H1 (cell line): Measurements from ENCODE around the gene DACT1. TPM values are rescaled to one million over a fixed set of nuclear protein-coding genes. Genes with fewer than 3 reads are reported as not detected.

Experiments used
- CTCF ChIA-PET: fragments of 300-600 bp; sonication (Branson Sonifier 250); formaldehyde crosslinking; loops from one replicate; lab custom pipeline; 2021; ENCODE audit not compliant: partially characterized antibody; lab: Charles Lee
- POLR2A ChIA-PET: fragments of 300-600 bp; sonication (Branson Sonifier 250); formaldehyde crosslinking; loops from one replicate; lab custom pipeline; 2021; ENCODE audit warnings: inconsistent platforms; ENCODE audit not compliant: partially characterized antibody; lab: Charles Lee
- DNase-seq, 2 experiments: peaks; one replicate each; pipeline versions ENCODE4 v3.0.0 to v3.0.0-alpha.2; 2010 to 2022; ENCODE audit warnings: low spot score in 2 of 2, low read depth in 1 of 2, mixed read lengths in 1 of 2
- FAIRE-seq: peaks from 2 replicates; lab custom pipeline; 2011; peaks lifted over from hg19 to GRCh38; lab: Jason Lieb, UNC
- H2AFZ ChIP-seq: 2 replicates; pipeline ENCODE4 v1.8.1; 2012; ENCODE audit warnings: low read length, inconsistent platforms
- H2AK5ac ChIP-seq: 2 replicates; pipeline ENCODE4 v1.6.1; 2013; ENCODE audit warnings: low read depth, low read length
- H2BK120ac ChIP-seq: replicated peaks from 2 replicates; pipeline ENCODE3; 2013; ENCODE audit warnings: low read depth, low read length, inconsistent platforms
- H2BK12ac ChIP-seq: 2 replicates; pipeline ENCODE4 v1.6.1; 2013; ENCODE audit warnings: low read depth, low read length
- H2BK15ac ChIP-seq: 2 replicates; pipeline ENCODE4 v1.6.1; 2013; ENCODE audit warnings: low read length
- H2BK20ac ChIP-seq: 2 replicates; pipeline ENCODE4 v1.6.1; 2013; ENCODE audit warnings: low read length
- H2BK5ac ChIP-seq: 2 replicates; pipeline ENCODE4 v1.6.1; 2013; ENCODE audit warnings: low read depth, low read length
- H3K14ac ChIP-seq: 2 replicates; pipeline ENCODE4 v1.6.1; 2013; ENCODE audit warnings: inconsistent platforms; ENCODE audit not compliant: insufficient read length
- H3K18ac ChIP-seq: 2 replicates; pipeline ENCODE4 v1.6.1; 2013; ENCODE audit warnings: low read length; ENCODE audit errors: extremely low read depth
- H3K23ac ChIP-seq: 2 replicates; pipeline ENCODE4 v1.6.1; 2013; ENCODE audit warnings: inconsistent platforms; ENCODE audit not compliant: insufficient read length
- H3K23me2 ChIP-seq: 2 replicates; pipeline ENCODE4 v1.6.1; 2013; ENCODE audit warnings: low read depth, low read length
- H3K27ac ChIP-seq: 2 replicates; pipeline ENCODE4 v1.6.1; 2011; ENCODE audit warnings: low read depth, low read length, inconsistent platforms
- H3K27me3 ChIP-seq, 4 experiments: replicated peaks in 1 of 4; 1 replicate in 1 of 4; 2 replicates in 3 of 4; pipeline versions ENCODE4 v1.6.1 to v1.8.1; 2011 to 2013; ENCODE audit warnings: low read length in 3 of 4, mild to moderate bottlenecking in 3 of 4, inconsistent platforms in 2 of 4, mixed read lengths in 2 of 4, moderate library complexity in 1 of 4; ENCODE audit not compliant: control insufficient read depth in 3 of 4, insufficient read depth in 3 of 4; ENCODE audit errors: extremely low read depth in 1 of 4
- H3K36me3 ChIP-seq, 4 experiments: 2 replicates each; pipeline versions ENCODE4 v1.6.1 to v1.8.1; 2011 to 2013; ENCODE audit warnings: mild to moderate bottlenecking in 4 of 4, low read length in 3 of 4, moderate library complexity in 2 of 4, control low read depth in 1 of 4, inconsistent platforms in 1 of 4; ENCODE audit not compliant: insufficient read depth in 4 of 4, control insufficient read depth in 2 of 4
- H3K4ac ChIP-seq: replicated peaks from 2 replicates; pipeline ENCODE3; 2013; ENCODE audit warnings: low read length, low read depth, mixed read lengths, inconsistent platforms; ENCODE audit not compliant: insufficient read length
- H3K4me1 ChIP-seq, 4 experiments: replicated peaks in 1 of 4; 1 replicate in 1 of 4; 2 replicates in 3 of 4; pipeline versions ENCODE4 v1.6.1 to v1.8.1; 2011 to 2013; ENCODE audit warnings: low read length in 3 of 4, inconsistent platforms in 2 of 4, mixed read lengths in 1 of 4; ENCODE audit not compliant: insufficient read depth in 4 of 4, control insufficient read depth in 3 of 4
- H3K4me2 ChIP-seq, 2 experiments: 2 replicates each; pipeline versions ENCODE4 v1.6.1 to v1.8.1; 2011 to 2013; ENCODE audit warnings: low read depth in 2 of 2, low read length in 2 of 2, control low read depth in 1 of 2, inconsistent platforms in 1 of 2, mild to moderate bottlenecking in 1 of 2; ENCODE audit not compliant: insufficient read depth in 1 of 2
- H3K4me3 ChIP-seq, 4 experiments: fragments of 200-600, 300-600 bp in 1 of 4; sonication (generic), shearing (Covaris generic), sonication (Bioruptor Twin) in 1 of 4; 2 replicates each; pipeline versions ENCODE4 v1.5.1 to v1.8.1; 2011 to 2016; ENCODE audit warnings: low read length in 4 of 4, low read depth in 3 of 4, control low read depth in 2 of 4, inconsistent platforms in 2 of 4, mild to moderate bottlenecking in 2 of 4, mixed read lengths in 1 of 4, moderate library complexity in 1 of 4; ENCODE audit not compliant: insufficient read depth in 2 of 4; ENCODE audit errors: extremely low read depth in 1 of 4
- H3K56ac ChIP-seq: replicated peaks from 2 replicates; pipeline ENCODE3; 2013; ENCODE audit warnings: low read depth, mild to moderate bottlenecking, mixed read lengths, low read length, inconsistent platforms; ENCODE audit not compliant: insufficient read length
- H3K79me1 ChIP-seq: 2 replicates; pipeline ENCODE4 v1.6.1; 2013; ENCODE audit warnings: low read depth, low read length, control low read depth
- H3K79me2 ChIP-seq, 2 experiments: 2 replicates each; pipeline versions ENCODE4 v1.6.1 to v1.8.1; 2012 to 2013; ENCODE audit warnings: low read length in 2 of 2, mild to moderate bottlenecking in 2 of 2, inconsistent platforms in 1 of 2; ENCODE audit not compliant: insufficient read depth in 2 of 2, control insufficient read depth in 1 of 2
- H3K9ac ChIP-seq, 4 experiments: replicated peaks in 1 of 4; 1 replicate in 1 of 4; 2 replicates in 3 of 4; pipeline versions ENCODE4 v1.6.1 to v1.8.1; 2011 to 2013; ENCODE audit warnings: low read depth in 3 of 4, low read length in 3 of 4, control low read depth in 2 of 4, mild to moderate bottlenecking in 2 of 4, moderate library complexity in 2 of 4, inconsistent platforms in 1 of 4; ENCODE audit errors: extremely low read depth in 1 of 4
- H3K9me3 ChIP-seq, 2 experiments: 2 replicates each; pipeline versions ENCODE4 v1.6.1 to v1.8.1; 2012 to 2013; ENCODE audit warnings: mild to moderate bottlenecking in 2 of 2, moderate library complexity in 2 of 2, control low read depth in 1 of 2, inconsistent platforms in 1 of 2, low read depth in 1 of 2, low read length in 1 of 2, mixed read lengths in 1 of 2; ENCODE audit not compliant: insufficient read depth in 2 of 2
- H4K20me1 ChIP-seq, 2 experiments: replicated peaks in 1 of 2; 2 replicates each; pipeline versions ENCODE3 to v1.8.1; 2011 to 2013; ENCODE audit warnings: inconsistent platforms in 2 of 2, low read length in 2 of 2, mild to moderate bottlenecking in 1 of 2; ENCODE audit not compliant: insufficient read depth in 2 of 2, control insufficient read depth in 1 of 2
- H4K5ac ChIP-seq: 2 replicates; pipeline ENCODE4 v1.6.1; 2013; ENCODE audit warnings: low read length, low read depth, mixed read lengths, inconsistent platforms; ENCODE audit not compliant: insufficient read length
- H4K8ac ChIP-seq: 2 replicates; pipeline ENCODE4 v1.8.0; 2013; ENCODE audit warnings: mild to moderate bottlenecking, moderate library complexity, low read length, inconsistent platforms; ENCODE audit not compliant: insufficient read depth; ENCODE audit errors: extremely low read depth
- H4K91ac ChIP-seq: replicated peaks from 2 replicates; pipeline ENCODE3; 2013; ENCODE audit warnings: low read length, mixed read lengths, inconsistent platforms; ENCODE audit not compliant: insufficient read length
- BACH1 ChIP-seq: IDR thresholded peaks from 2 replicates; pipeline ENCODE4 v1.6.1; 2012; ENCODE audit warnings: low read length, improper control_type of control experiment
- NANOG ChIP-seq: IDR thresholded peaks from 2 replicates; pipeline ENCODE4 v1.6.1; 2011; ENCODE audit warnings: low read length, low read depth, mild to moderate bottlenecking, inconsistent platforms; ENCODE audit not compliant: insufficient read depth, poor library complexity, severe bottlenecking
- POLR2AphosphoS5 ChIP-seq: IDR thresholded peaks from 2 replicates; pipeline ENCODE4 v1.6.1; 2011; ENCODE audit warnings: low read depth, low read length
- POU5F1 ChIP-seq: IDR thresholded peaks from 2 replicates; pipeline ENCODE4 v1.6.1; 2011; ENCODE audit warnings: low read depth, mild to moderate bottlenecking, low read length, moderate library complexity
- RBBP5 ChIP-seq: IDR thresholded peaks from 2 replicates; pipeline ENCODE4 v1.7.1; 2012; ENCODE audit warnings: low read depth, mild to moderate bottlenecking, inconsistent platforms, low read length, moderate library complexity, borderline replicate concordance
- WGBS, 2 experiments: shearing (Covaris generic) in 1 of 2; methylation state at CpG; one replicate each; pipeline versions ENCODE4 v1.1.6 to v1.1.7; 2013 to 2015; ENCODE audit warnings: low lambda C conversion rate in 2 of 2, mixed read lengths in 2 of 2, inconsistent platforms in 1 of 2, low coverage in 1 of 2, missing lambda C conversion rate in 1 of 2; ENCODE audit not compliant: insufficient replicate concordance in 2 of 2, insufficient coverage in 1 of 2, insufficient read length in 1 of 2; ENCODE audit errors: extremely low coverage in 1 of 2, missing lambda C conversion rate in 1 of 2; 5-methylcytosine and 5-hydroxymethylcytosine counted together
- polyA plus RNA-seq, 7 experiments: library from polyadenylated mRNA; depleted of rRNA in 3 of 7; stranded (reverse) in 5 of 7; unstranded in 2 of 7; fragments of >200 nt in 5 of 7; fragments of 200-250 nt in 2 of 7; gene quantifications; 1 replicate in 5 of 7; 2 replicates in 1 of 7; 4 replicates in 1 of 7; pipeline versions ENCODE4 v1.2.1 to v1.2.3, GENCODE V29; 2011 to 2013; ENCODE audit warnings: missing spikeins in 2 of 7, mixed read lengths in 2 of 7
- total RNA-seq: library from RNA; stranded (reverse); fragmentation: NEBNext Ultra II Directional; extraction: Animal tissue kit (Norgen Biotek cat#: 25700); gene quantifications from 2 replicates; pipeline ENCODE4 v1.2.1, GENCODE V29; 2021

DACT1 gene
- total and polyA plus RNA-seq, 2 of the 8 experiments (the other 6 are each of a cell fraction or from before 2014, with no cell fraction given) = 3.2 to 29.8 TPM

- 87% methylated on average over 4 of the region's 4 CpGs; no CpG with 5 or more reads in 1 of the 2 experiments for WGBS, 2 experiments
- no peak for TF ChIP-seq BACH1
- TF ChIP-seq POLR2AphosphoS5 = no peak
- TF ChIP-seq NANOG = no peak
- no peak for TF ChIP-seq POU5F1
- TF ChIP-seq RBBP5 = no peak
Measured at GRCh38 chr14:58680698-58681097, 42.9 kb downstream of the DACT1 start.

More at GRCh38 chr14:58680698-58681097, 42.9 kb downstream of the DACT1 start:
- Histone ChIP-seq H4K8ac (no peak overlapping the region), H3K4me2 (no peak overlapping the region), H3K27me3 (no peaks in the 10 kb centered on the region), H3K23ac (no peak overlapping the region), H2BK120ac (no peak overlapping the region), H3K4me3 (no peak overlapping the region), H3K18ac (no peak overlapping the region), H3K23me2 (no peaks in the 10 kb centered on the region), H3K14ac (no peak overlapping the region), H2AK5ac (no peak overlapping the region), H2BK5ac (no peak overlapping the region), H2BK20ac (no peak overlapping the region), H2BK15ac (no peak overlapping the region), H3K9me3 (no peaks in the 10 kb centered on the region; a peak in 1 of 4 replicates), H4K91ac (no peak overlapping the region), H3K9ac (no peak overlapping the region), H3K4ac (no peak overlapping the region), H4K5ac (no peak overlapping the region), H2BK12ac (no peak overlapping the region), H3K56ac (no peak overlapping the region), H2AFZ (no peak overlapping the region), H3K36me3 (no peaks in the 10 kb centered on the region), H3K27ac (no peak overlapping the region), H3K79me1 (no peaks in the 10 kb centered on the region), H3K79me2 (no peaks in the 10 kb centered on the region), H3K4me1 (no peaks in the 10 kb centered on the region), H4K20me1 (no peaks in the 10 kb centered on the region)
- ChIA-PET CTCF (interaction anchor here (0.6 to 1.1 kb wide), 5 partner anchors 17 to 274 kb away, joined by 3 to 4 read pairs (median 3); no protein-coding TSS in a partner anchor), POLR2A (no interaction called here)
- no peak for DNase-seq
- FAIRE-seq = no peak
